GM21515 (cell line): ENCODE data around the gene TM2D3.

Source experiments
- ATAC-seq: cut with Tn5 transposase; IDR thresholded peaks from one replicate; pipeline ENCODE4 v1.9.1; 2021; ENCODE audit not compliant: unreplicated experiment

TM2D3 gene

GRCh38 chr15:101609742-101610610, 42.2 kb downstream of the TM2D3 start:
- ATAC-seq = no peak

DNA sequence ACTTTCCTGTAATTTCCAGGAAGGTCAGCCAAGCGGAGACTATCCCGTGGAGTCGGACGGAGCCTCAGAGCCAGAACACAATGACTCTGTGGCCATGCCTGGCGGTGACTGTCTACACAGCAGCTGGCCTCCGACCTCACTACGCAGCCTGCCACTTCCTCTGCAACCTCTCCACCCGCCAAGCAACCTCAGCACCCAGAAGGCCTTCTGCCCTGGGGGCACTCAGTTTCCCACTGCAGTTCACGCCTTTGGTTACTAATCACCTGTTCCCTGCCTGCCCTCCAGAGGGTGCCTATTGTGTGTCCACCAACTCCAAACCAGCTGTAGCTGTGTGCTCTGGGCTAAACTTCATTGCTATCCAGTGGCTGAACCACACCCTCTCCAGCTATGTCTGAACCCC, 44.0 kb downstream of the TM2D3 start:
- ATAC-seq = no peak

GRCh38 chr15:101607108-101607507, 45.1 kb downstream of the TM2D3 start:
- ATAC-seq = no peak

DNA sequence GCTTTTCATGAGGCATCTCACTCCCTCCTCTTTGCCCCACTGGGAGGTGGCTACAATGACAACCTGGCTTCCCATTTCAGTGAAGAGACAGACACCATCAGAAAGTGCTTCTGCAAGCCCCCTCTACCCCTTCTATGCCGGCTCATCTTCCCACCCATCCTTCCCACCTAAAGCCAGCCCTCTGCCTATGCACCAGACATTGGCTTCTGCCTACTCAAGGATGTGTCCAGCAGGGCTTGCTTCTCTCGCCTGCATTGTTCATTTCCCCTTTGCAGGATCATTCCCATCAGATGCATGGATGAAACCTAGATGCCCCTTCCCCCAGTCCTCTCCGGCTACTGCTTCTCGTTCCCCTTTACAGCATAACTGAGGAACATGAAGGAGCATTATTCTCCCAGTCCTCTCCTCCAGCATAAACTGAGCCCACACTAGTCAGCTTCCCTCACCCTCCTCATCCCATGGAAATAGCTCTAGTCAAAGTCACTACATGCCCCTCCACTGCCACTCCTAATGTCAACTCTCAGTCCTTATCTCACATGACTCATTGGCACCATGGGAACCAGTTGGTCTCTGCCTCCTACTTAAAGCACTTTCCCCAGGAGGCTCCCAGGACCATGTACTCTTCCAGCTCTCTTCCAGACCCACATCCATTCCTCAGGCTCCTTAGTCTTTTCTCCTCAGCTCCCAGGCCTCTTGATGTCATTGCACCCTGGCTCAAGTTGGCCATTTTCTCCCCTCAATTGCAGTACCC, 47.9 kb downstream of the TM2D3 start:
- ATAC-seq = no peak

GRCh38 chr15:101602801-101603200, 49.4 kb downstream of the TM2D3 start:
- ATAC-seq = no peak

DNA sequence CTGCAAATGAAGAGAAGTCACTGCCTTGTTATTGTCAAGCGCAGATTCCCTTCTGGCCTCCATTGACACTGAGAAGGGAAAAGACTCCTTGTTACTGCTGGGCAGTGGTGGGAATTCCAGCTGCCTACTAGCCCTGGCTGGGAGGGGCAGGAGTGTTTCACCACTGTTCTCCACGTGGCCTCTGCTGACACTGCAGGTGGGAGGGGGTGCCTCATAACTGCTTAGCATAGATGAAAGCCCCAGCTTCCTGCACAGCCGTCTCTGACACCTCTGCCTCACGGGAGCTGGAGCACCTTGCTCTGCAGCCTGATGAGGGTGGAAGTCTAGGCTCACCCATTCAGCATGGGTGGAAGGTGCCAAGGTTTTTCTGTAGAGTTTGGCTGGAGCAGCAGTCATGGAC, 52.1 kb downstream of the TM2D3 start:
- no peak for ATAC-seq

DNA sequence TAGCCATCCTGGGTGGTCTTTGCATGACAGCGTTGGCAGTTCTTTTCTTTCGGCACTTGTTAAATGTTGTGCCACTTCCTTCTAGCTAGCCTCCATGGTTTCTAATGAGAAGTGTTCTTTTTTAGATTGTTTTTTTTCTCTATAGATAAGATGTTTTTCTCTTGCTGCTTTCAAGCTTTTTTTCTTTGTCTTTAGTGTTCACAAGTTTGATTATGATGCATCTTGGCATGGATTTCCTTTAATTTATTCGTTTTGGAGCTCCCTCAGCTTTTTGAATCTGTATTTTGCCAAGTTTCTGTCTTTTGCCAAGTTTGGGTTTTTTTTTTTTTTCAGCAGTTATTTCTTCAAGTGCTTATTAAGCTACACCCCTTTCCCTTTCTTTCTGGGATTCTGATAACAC, 53.1 kb downstream of the TM2D3 start:
- ATAC-seq = no peak

DNA sequence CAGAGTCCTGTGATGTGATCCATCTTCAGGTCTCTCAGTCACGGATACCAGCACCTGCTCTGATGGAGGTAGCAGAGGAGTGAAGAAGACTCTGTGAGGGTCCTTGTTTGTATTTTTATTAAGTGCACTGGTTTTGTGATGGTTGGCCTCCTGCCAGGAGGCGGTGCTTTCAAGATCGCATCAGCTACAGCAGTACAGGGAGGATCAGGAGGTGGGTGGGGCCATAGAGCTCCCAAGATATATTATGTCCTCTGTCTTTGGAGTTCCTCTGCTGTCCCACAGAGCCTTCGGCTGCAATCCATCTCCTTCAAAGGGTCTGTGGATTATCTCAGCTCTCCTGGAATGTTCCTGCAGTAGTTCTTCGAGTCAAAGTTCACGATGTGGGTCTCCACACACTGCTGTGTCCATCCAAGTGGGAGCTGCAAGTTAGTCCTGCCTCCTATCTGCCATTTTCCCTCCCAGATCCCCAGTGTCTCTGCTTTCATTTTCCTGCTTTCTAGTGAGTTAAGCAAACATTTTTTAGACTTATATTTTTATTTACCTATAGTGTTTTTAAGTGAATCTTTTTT, 54.7 kb downstream of the TM2D3 start:
- ATAC-seq = no peak

GRCh38 chr15:101596633-101597032, 55.5 kb downstream of the TM2D3 start:
- no peak for ATAC-seq
